Measurements from ENCODE around the gene HGFAC.

The HGFAC gene

GRCh38 chr4:3471886-3472285 is 30.1 kb downstream of the HGFAC start:
- no peak for DNase-seq (ENCODE audit: low read depth)
- H3K4me3 ChIP-seq (replicated peaks; ENCODE audit: low read depth, low read length) = no peak overlapping the region
- TF ChIP-seq CTCF (IDR thresholded peaks at IDR 0.05; ENCODE audit: low read length, missing control alignments) = no peak

GRCh38 chr4:3472411-3473141 is 30.8 kb downstream of the HGFAC start:
- no peak for DNase-seq (ENCODE audit: low read depth)
- no peak overlapping the region for H3K4me3 ChIP-seq (replicated peaks; ENCODE audit: low read depth, low read length)
- TF ChIP-seq CTCF (IDR thresholded peaks at IDR 0.05; ENCODE audit: low read length, missing control alignments) = no peak

- no peak for TF ChIP-seq CTCF (IDR thresholded peaks at IDR 0.05; ENCODE audit: low read length, missing control alignments)
- DNase-seq (ENCODE audit: low read depth) = no peak
- no peak overlapping the region for H3K4me3 ChIP-seq (replicated peaks; ENCODE audit: low read depth, low read length)
Observed at GRCh38 chr4:3473181-3473950, 31.6 kb downstream of the HGFAC start.

GRCh38 chr4:3473996-3474765 is 32.4 kb downstream of the HGFAC start:
- TF ChIP-seq CTCF (IDR thresholded peaks at IDR 0.05; ENCODE audit: low read length, missing control alignments) = no peak
- no peak overlapping the region for H3K4me3 ChIP-seq (replicated peaks; ENCODE audit: low read depth, low read length)
- DNase-seq (ENCODE audit: low read depth) = no peak

GRCh38 chr4:3475041-3475712 is 33.4 kb downstream of the HGFAC start:
- no peak for DNase-seq (ENCODE audit: low read depth)
- no peak overlapping the region for H3K4me3 ChIP-seq (replicated peaks; ENCODE audit: low read depth, low read length)
- TF ChIP-seq CTCF (IDR thresholded peaks at IDR 0.05; ENCODE audit: low read length, missing control alignments) = no peak

GRCh38 chr4:3475713-3476260 is 34.0 kb downstream of the HGFAC start:
- no peak for TF ChIP-seq CTCF (IDR thresholded peaks at IDR 0.05; ENCODE audit: low read length, missing control alignments)
- no peak overlapping the region for H3K4me3 ChIP-seq (replicated peaks; ENCODE audit: low read depth, low read length)
- no peak for DNase-seq (ENCODE audit: low read depth)

Measured in fibroblast of pulmonary artery (primary cell).